GM21723 (cell line): ENCODE results near the gene HSPBAP1.

Experiments used
- ATAC-seq: cut with Tn5 transposase; IDR thresholded peaks from one replicate; pipeline ENCODE4 v1.9.1; 2021; ENCODE audit warnings: mild to moderate bottlenecking, moderate library complexity; ENCODE audit not compliant: unreplicated experiment

HSPBAP1 gene

GRCh38 chr3:122690096-122690495 is 103.5 kb downstream of the HSPBAP1 start:
- no peak for ATAC-seq
